Natural killer cell (primary cell): ENCODE measurements around the gene SCGN. TPM values are rescaled to one million over a fixed set of nuclear protein-coding genes. Genes with fewer than 3 reads are reported as not detected.

Experiments
- ATAC-seq, 3 donors: fragments of 150-1000 bp in 2 of 3; fragments of 200-7000 bp in 1 of 3; cut with Tn5 transposase; 1 replicate in 1 of 3; 2 replicates in 2 of 3; pipeline ENCODE4 v1.10.0; 2021; ENCODE audit warnings: mild to moderate bottlenecking in 2 of 3, moderate library complexity in 2 of 3
- DNase-seq, 2 donors: peaks; one replicate each; pipeline versions ENCODE4 v3.0.0 to v3.0.0-alpha.2; 2013 to 2021; ENCODE audit warnings: mixed read lengths in 1 of 2
- H3K27ac ChIP-seq: one replicate; pipeline ENCODE4 v1.5.1; 2013; ENCODE audit warnings: mild to moderate bottlenecking, low read length
- H3K27me3 ChIP-seq: one replicate; pipeline ENCODE4 v1.6.1; 2013; ENCODE audit warnings: low read length; ENCODE audit not compliant: control insufficient read depth, insufficient read depth
- H3K36me3 ChIP-seq: one replicate; pipeline ENCODE4 v1.6.1; 2013; ENCODE audit warnings: low read length; ENCODE audit not compliant: control insufficient read depth, insufficient read depth
- H3K4me1 ChIP-seq: one replicate; pipeline ENCODE4 v1.6.1; 2013; ENCODE audit warnings: low read length; ENCODE audit not compliant: control insufficient read depth, insufficient read depth
- H3K4me3 ChIP-seq: one replicate; pipeline ENCODE4 v1.5.1; 2013; ENCODE audit warnings: low read length
- H3K9me3 ChIP-seq: one replicate; pipeline ENCODE4 v1.6.1; 2013; ENCODE audit warnings: low read length; ENCODE audit not compliant: control insufficient read depth, insufficient read depth
- H3K27ac Mint-ChIP-seq, 2 donors: one replicate each; pipeline ENCODE4 v1.8.0; 2022; ENCODE audit warnings: mild to moderate bottlenecking in 2 of 2, mixed read lengths in 2 of 2, moderate library complexity in 1 of 2
- H3K27me3 Mint-ChIP-seq, 2 donors: one replicate each; pipeline ENCODE4 v1.8.0; 2022; ENCODE audit warnings: low read depth in 2 of 2, mixed read lengths in 2 of 2
- H3K36me3 Mint-ChIP-seq: one replicate; pipeline ENCODE4 v1.8.0; 2022; ENCODE audit warnings: mixed read lengths
- H3K4me1 Mint-ChIP-seq, 2 donors: one replicate each; pipeline ENCODE4 v1.8.0; 2022; ENCODE audit warnings: mixed read lengths in 2 of 2
- H3K4me3 Mint-ChIP-seq: one replicate; pipeline ENCODE4 v1.8.0; 2022; ENCODE audit warnings: mild to moderate bottlenecking, moderate library complexity, mixed read lengths
- H3K9me3 Mint-ChIP-seq, 2 donors: one replicate each; pipeline ENCODE4 v1.8.0; 2022; ENCODE audit warnings: mixed read lengths in 2 of 2
- WGBS: methylation state at CpG from one replicate; pipeline ENCODE4 v1.1.7; 2013; ENCODE audit warnings: missing lambda C conversion rate; ENCODE audit not compliant: insufficient coverage; 5-methylcytosine and 5-hydroxymethylcytosine counted together
- intact Hi-C: fragments of 100-400 bp; cut with micrococcal nuclease; formaldehyde crosslinking; loops from one replicate; pipeline ENCODE4 v1.14.2; 2022
- total RNA-seq, 4 donors: library from RNA; stranded (reverse); fragments of 120-200 nt in 1 of 4; gene quantifications; one replicate each; pipeline versions ENCODE4 v1.2.3 to v1.2.4, GENCODE V29; 2013 to 2022
- TF ChIP-seq, protein P1 (sequence below): fragments of 200-600 bp; IDR thresholded peaks from one replicate; pipeline ENCODE4 v1.8.0; 2022; ENCODE audit warnings: antibody characterized with exemption

SCGN gene
- total RNA-seq, 3 donors from 2014 or later (not counting 1 experiment from before 2014, with no cell fraction given): not detected

DNA sequence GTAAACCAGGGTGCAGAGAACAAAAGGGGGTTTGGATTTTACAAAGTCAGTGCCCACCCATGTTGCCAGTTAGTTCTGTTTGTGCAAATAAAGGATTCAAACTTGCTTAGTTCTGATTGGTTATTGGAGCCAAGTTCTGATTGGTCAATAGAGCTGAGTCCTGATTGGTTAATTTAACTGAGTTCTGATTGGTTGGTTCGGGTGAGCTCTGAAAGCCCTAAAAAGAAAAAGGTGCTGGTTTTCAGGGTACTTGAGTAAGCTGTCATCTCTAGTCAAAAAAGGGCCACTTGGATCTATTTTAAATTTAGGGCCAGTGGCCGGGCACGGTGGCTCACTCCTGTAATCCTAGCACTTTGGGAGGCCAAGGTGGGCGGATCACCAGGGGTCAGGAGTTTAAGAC is 47.6 kb downstream of the SCGN start:
- H3K4me1 ChIP-seq: no peaks in the 10 kb centered on the region
- TF ChIP-seq, protein P1, sequence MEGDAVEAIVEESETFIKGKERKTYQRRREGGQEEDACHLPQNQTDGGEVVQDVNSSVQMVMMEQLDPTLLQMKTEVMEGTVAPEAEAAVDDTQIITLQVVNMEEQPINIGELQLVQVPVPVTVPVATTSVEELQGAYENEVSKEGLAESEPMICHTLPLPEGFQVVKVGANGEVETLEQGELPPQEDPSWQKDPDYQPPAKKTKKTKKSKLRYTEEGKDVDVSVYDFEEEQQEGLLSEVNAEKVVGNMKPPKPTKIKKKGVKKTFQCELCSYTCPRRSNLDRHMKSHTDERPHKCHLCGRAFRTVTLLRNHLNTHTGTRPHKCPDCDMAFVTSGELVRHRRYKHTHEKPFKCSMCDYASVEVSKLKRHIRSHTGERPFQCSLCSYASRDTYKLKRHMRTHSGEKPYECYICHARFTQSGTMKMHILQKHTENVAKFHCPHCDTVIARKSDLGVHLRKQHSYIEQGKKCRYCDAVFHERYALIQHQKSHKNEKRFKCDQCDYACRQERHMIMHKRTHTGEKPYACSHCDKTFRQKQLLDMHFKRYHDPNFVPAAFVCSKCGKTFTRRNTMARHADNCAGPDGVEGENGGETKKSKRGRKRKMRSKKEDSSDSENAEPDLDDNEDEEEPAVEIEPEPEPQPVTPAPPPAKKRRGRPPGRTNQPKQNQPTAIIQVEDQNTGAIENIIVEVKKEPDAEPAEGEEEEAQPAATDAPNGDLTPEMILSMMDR: no peak
- no peaks in the 10 kb centered on the region for H3K36me3 ChIP-seq
- WGBS: 96% methylated on average over 4 of the region's 4 CpGs
- H3K27me3 ChIP-seq: no peaks in the 10 kb centered on the region
- H3K27ac ChIP-seq: no peak overlapping the region
- no peak overlapping the region for H3K4me3 ChIP-seq
- Mint-ChIP-seq H3K27me3 (peaks cover 3 to 51% of the 10 kb centered on the region in 2 donors), H3K4me1 (no peaks in the 10 kb centered on the region), H3K27ac (no peak overlapping the region), H3K36me3 (no peaks in the 10 kb centered on the region), H3K4me3 (no peak overlapping the region), H3K9me3 (no peaks in the 10 kb centered on the region)
- no peak for DNase-seq
- no peaks in the 10 kb centered on the region for H3K9me3 ChIP-seq
- no peak for ATAC-seq
- intact Hi-C loops: no loop called here

DNA sequence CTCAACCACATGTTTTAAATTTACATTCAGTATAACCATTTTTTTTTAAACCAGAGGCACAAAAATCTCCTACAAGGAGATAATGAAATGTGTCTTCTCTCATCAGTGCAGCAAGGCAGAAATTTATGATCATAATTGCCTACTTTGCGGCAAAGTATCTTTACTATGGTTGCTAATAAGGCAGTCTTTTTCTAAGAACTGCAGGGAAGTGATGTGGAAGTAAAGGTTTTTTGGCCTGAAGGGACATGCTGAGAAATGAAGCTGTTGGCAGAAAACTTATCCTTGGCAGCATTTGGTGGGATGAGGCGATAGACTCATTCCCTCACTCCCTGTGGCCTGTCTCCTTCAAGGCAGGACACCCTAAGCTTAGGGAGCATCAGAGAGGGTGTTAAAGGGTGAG is 48.7 kb downstream of the SCGN start:
- intact Hi-C loops: no loop called here
- Histone ChIP-seq H3K4me3 (no peak overlapping the region), H3K27ac (no peak overlapping the region), H3K9me3 (no peaks in the 10 kb centered on the region), H3K36me3 (no peaks in the 10 kb centered on the region), H3K4me1 (no peaks in the 10 kb centered on the region), H3K27me3 (no peaks in the 10 kb centered on the region)
- Mint-ChIP-seq H3K4me1 (no peaks in the 10 kb centered on the region), H3K27ac (no peak overlapping the region), H3K9me3 (no peaks in the 10 kb centered on the region), H3K4me3 (no peak overlapping the region), H3K27me3 (peaks cover 5 to 45% of the 10 kb centered on the region in 2 donors), H3K36me3 (no peaks in the 10 kb centered on the region)
- 100% methylated on average over 2 of the region's 2 CpGs for WGBS
- TF ChIP-seq, protein P1: no peak
- no peak for DNase-seq
- no peak for ATAC-seq

- Histone ChIP-seq H3K27me3 (no peaks in the 10 kb centered on the region), H3K9me3 (no peaks in the 10 kb centered on the region), H3K4me1 (no peaks in the 10 kb centered on the region), H3K27ac (no peak overlapping the region), H3K36me3 (no peaks in the 10 kb centered on the region), H3K4me3 (no peak overlapping the region)
- WGBS: 79% methylated on average over 1 of the region's 3 CpGs
- no peaks in the 10 kb centered on the region for H3K36me3 Mint-ChIP-seq
- H3K4me1 Mint-ChIP-seq: no peaks in the 10 kb centered on the region
- intact Hi-C loops: no loop called here
- TF ChIP-seq, protein P1: no peak
- no peaks in the 10 kb centered on the region for H3K9me3 Mint-ChIP-seq
- H3K27me3 Mint-ChIP-seq: peaks cover 9 to 45% of the 10 kb centered on the region in 2 donors
- DNase-seq (no peak), ATAC-seq (no peak)
- no peak overlapping the region for H3K4me3 Mint-ChIP-seq
- H3K27ac Mint-ChIP-seq: no peak overlapping the region
Observed at GRCh38 chr6:25701807-25702206, 49.8 kb downstream of the SCGN start.

- H3K36me3 Mint-ChIP-seq: no peaks in the 10 kb centered on the region
- no peak overlapping the region for H3K27ac ChIP-seq
- TF ChIP-seq, protein P1: no peak
- H3K9me3 ChIP-seq: no peaks in the 10 kb centered on the region
- intact Hi-C loops: no loop called here
- H3K4me3 ChIP-seq: no peak overlapping the region
- H3K36me3 ChIP-seq: no peaks in the 10 kb centered on the region
- ATAC-seq (no peak), DNase-seq (no peak)
- peaks cover 11 to 51% of the 10 kb centered on the region in 2 donors for H3K27me3 Mint-ChIP-seq
- no peaks in the 10 kb centered on the region for H3K4me1 Mint-ChIP-seq
- no peaks in the 10 kb centered on the region for H3K27me3 ChIP-seq
- 96% methylated on average over 3 of the region's 3 CpGs for WGBS
- H3K4me3 Mint-ChIP-seq: no peak overlapping the region
- no peaks in the 10 kb centered on the region for H3K4me1 ChIP-seq
- no peak overlapping the region for H3K27ac Mint-ChIP-seq
- no peaks in the 10 kb centered on the region for H3K9me3 Mint-ChIP-seq
Observed at GRCh38 chr6:25703005-25703404, 51.0 kb downstream of the SCGN start.
